SKM-1 treated with dmso at 0.1 percent for 144 hours (cell line): ENCODE measurements around the gene SCGB1D1.

Experiments used
- DNase-seq: peaks from one replicate; lab custom pipeline; 2025; ENCODE audit not compliant: unreplicated experiment; lab: John Stamatoyannopoulos, UW

SCGB1D1 gene

DNA sequence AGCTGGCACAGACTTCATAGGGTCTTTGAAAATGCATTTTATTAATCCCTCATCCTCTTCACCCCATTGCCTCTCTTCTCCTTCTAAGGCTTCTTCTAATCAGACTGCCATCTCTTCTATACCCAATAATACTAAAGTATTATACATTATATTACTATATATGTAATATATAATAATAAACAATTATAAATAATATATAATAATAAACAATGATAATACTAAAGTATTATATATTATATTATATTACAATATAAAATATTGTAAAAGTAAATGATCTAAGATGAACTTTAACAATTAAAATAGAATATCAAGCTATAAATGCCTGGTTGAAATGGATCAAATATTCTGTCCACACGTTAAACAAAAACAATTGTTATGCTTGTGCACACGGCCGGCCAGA is 31.5 kb downstream of the SCGB1D1 start:
- DNase-seq = no peak

DNA sequence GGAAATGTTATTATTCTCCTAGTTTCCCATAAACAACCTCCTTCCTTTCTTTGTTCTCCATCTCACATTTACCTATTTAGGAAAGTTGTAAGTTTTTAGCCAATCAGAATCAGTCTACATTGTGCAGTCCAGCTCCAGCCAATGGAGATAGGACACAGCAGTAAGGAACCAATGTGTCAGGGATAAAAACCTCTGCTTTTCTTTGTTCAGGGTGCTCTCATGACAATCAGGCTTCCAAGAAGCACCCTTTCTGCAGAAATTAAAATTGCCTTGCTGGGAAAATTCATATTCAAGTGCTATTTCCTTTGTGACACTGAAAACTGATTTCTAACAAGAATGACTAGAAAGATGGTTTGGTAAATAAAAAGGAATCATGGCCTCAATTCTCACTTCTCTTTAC is 33.1 kb downstream of the SCGB1D1 start:
- DNase-seq = no peak

GRCh38 chr11:62233730-62234129 is 43.7 kb downstream of the SCGB1D1 start:
- no peak for DNase-seq

- DNase-seq = no peak
Observed at GRCh38 chr11:62236187-62236586, 46.2 kb downstream of the SCGB1D1 start.

GRCh38 chr11:62237499-62237898 is 47.5 kb downstream of the SCGB1D1 start:
- no peak for DNase-seq

- no peak for DNase-seq
Observed at GRCh38 chr11:62238151-62238550, 48.1 kb downstream of the SCGB1D1 start.

- DNase-seq = no peak
Observed at GRCh38 chr11:62241095-62241494, 51.1 kb downstream of the SCGB1D1 start.

DNA sequence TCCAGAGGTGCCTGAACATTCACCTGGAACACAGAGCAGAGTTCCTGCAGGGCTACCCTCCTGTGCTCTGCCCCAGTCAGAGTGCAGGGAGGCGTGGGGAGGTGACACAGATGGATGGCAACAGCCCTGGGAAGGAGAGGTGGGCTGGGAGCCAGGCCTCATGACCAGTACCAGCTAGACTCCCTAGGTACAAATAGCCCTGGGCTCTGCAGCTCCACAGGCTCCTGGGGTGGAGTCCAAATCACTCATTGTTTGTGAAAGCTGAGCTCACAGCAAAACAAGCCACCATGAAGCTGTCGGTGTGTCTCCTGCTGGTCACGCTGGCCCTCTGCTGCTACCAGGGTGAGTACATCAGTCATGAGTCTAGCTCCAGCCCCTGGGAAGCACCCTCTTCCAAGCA is 52.0 kb downstream of the SCGB1D1 start, which contains the start of gene SCGB1D2:
SCGB1D2 (plus strand) TSS at position 219 of the 400 bp plus-strand sequence; CDS start at position 288, 69 bp downstream.
- DNase-seq = no peak
